LHCN-M2 (cell line): ENCODE measurements around the gene MKLN1. TPM values are rescaled to one million over a fixed set of nuclear protein-coding genes. Genes with fewer than 3 reads are reported as not detected.

Experiments
- DNase-seq: peaks from one replicate; pipeline ENCODE4 v3.0.0-alpha.2; 2012; ENCODE audit warnings: low read depth
- total RNA-seq: library from RNA; depleted of rRNA; stranded (reverse); fragments of >200 nt; gene quantifications from 2 replicates; pipeline ENCODE4 v1.2.3, GENCODE V29; 2014

Gene MKLN1
- total RNA-seq, 1 experiment from 2014 or later, result 40.5 TPM

DNA sequence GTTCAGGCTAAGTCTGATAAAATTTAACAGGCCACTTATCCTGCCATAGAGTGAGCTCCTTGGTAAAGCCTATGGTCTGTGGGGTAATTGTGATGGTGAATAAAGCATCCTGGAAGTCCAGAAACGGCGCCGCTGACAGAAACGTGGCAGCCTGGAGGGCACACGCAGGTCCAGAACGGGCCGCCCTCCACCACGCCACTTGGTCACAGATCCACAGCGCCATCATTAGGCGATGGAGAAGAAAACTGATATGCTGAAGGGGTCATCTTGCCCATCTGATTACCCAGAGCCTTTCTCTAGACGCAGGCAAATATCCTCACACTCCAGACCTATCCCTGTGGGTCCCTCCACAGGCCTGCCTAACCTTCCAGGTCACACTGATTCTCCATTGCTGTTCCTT is 190.9 kb downstream of the MKLN1 start:
- DNase-seq, result no peak

- no peak for DNase-seq
Measured at GRCh38 chr7:131521651-131522163, 194.0 kb downstream of the MKLN1 start.

DNA sequence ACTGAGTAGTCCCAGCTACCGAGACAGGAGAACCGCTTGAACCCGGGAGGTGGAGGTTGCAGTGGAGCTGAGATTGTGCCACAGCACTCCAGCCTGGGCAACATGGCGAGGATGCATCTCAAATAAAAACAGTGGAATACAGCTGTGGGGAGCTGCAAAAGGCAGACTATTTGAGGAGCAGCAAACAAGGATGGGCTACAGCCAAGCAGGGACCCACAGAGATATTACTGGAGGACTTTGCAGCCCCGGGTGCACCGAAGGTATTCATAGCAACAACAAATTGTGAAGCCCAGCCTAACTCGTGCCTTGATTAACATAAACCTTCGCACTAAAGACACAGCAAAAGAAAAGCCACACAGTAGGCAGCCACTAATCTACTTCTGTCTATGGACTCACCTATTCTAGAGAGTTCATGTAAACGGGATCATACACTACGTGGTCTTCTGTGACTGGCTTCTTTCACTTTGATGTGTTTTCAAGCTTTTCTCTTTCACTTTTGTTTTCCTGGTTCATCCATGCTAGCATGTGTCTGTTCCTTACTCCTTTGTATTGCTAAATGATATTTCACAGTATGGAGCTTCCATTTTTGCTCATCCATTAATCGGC is 194.8 kb downstream of the MKLN1 start:
- DNase-seq, result no peak

GRCh38 chr7:131524115-131524514 is 196.4 kb downstream of the MKLN1 start:
- no peak for DNase-seq

DNA sequence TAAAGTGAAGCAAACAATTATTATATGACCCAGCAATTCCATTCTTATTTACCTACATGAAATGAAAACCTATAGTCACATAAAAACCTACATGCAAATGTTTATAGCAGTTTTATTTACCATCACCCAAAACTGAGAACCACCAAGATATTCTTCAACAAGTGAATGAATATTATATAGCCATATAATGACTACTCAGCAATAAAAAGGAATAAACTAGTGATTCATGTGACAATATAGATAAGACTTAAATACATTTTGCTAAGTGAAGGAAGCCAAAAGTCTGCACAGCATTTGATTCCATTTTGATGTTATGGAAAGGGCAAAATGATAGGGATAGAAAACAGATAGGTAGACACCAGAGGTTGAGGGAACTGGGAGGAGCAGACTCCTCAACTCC is 197.0 kb downstream of the MKLN1 start:
- DNase-seq, result no peak

- no peak for DNase-seq
Measured at GRCh38 chr7:131525820-131526219, 198.1 kb downstream of the MKLN1 start.

DNA sequence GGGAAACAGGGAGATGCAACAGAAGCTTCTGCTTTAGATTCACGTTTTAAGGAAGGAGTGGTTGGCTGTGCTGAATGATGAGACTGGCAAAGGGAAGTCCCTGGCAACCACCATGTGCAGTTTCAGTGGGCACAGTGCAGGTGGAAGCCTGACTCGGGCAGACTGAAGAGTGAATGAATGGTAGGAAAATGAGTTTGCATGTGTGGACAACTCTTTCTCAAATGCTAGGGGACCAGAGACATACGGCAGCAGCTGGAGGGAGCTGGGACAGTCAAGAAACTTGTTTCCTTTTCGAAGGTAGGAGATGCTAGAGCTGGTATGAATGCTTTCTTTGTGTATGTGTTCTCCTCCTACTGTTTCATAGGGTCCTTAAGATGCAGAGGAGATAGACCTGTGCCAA is 199.8 kb downstream of the MKLN1 start:
- no peak for DNase-seq

- DNase-seq, result no peak
Measured at GRCh38 chr7:131529179-131529578, 201.5 kb downstream of the MKLN1 start.

GRCh38 chr7:131529617-131530016 is 201.9 kb downstream of the MKLN1 start:
- DNase-seq, result no peak

- DNase-seq, result no peak
Measured at GRCh38 chr7:131530137-131530536, 202.5 kb downstream of the MKLN1 start.

GRCh38 chr7:131532570-131533091 is 205.0 kb downstream of the MKLN1 start:
- no peak for DNase-seq

- no peak for DNase-seq
Measured at GRCh38 chr7:131533151-131533559, 205.5 kb downstream of the MKLN1 start.

GRCh38 chr7:131533566-131534561 is 206.2 kb downstream of the MKLN1 start:
- DNase-seq, result no peak

DNA sequence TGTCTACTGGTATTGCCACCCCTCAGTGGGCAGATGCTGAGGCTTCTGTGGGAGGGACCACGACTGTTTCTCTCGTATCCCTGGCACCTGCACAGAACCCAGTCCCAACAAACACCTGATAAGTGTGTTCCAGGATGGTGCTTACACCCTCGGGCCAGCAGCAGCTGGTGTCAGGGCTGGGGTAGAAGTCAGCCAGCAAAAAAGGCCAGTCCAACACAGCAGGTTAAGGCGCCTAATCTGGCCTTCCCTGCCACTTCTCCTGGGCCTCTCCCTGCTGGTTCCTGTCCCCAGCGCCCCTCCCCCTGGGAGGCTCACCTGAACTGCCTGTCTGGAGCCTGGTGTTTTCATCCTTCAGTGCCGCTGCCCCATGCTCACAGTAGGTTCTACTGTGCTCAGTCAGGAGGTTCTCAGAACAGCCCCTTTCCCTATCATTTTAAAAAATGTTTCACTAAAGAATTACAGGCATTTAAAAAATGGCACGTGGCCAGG is 208.7 kb downstream of the MKLN1 start:
- no peak for DNase-seq

GRCh38 chr7:131537571-131537978 is 209.9 kb downstream of the MKLN1 start:
- no peak for DNase-seq

GRCh38 chr7:131538071-131538812 is 210.6 kb downstream of the MKLN1 start:
- DNase-seq, result peak; percentile 69

DNA sequence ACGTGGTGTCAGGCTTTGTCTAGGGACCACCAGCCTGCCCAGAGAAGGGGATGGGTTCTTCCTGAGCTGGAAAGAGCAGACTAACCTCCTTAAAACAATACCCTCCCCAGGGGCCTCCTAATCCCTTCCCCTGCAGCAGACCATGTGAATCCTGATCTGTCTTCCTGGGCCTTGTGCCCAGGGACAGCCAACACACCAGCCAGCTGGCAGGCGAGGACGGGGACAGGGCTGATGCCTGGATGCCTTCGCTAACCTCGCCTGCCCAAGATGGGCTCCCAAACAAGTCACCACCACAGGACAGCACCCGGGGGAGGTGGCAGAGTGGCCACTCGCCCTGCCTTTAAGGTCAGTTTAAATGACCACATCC is 211.1 kb downstream of the MKLN1 start:
- DNase-seq, result peak; percentile 38

DNA sequence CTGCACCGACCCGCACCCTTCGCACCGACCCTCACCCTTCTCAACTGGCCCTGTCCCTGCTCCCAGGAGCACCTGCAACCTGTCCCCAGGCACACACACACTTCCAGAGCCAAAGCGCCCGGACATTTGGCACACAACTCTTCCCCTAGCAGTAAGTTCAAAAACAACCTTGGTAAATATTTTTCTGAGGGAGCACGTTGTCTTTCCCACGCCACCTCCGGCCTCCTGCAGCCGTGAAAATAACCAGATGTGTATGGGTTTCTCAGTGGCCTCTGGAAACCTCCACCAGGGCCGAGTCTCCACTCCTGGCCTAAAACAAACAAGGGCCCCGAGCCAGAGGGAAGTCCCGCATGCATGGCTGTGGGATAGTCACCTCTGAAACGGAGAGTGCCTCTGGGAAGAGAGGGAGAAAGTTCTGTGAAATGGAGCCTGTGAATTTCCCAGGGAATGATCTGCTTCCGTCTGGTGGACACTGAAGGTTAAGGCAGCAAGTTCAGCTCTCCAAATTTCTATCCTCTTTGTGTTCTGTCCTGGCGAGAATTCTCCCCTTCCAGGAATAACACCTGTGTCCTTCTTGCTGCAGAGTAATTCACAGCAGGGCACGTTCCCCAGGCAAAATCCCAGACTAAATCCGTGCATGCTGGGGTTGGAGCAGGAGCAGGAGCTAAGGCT is 213.0 kb downstream of the MKLN1 start:
- no peak for DNase-seq

GRCh38 chr7:131543298-131543697 is 215.6 kb downstream of the MKLN1 start:
- no peak for DNase-seq

DNA sequence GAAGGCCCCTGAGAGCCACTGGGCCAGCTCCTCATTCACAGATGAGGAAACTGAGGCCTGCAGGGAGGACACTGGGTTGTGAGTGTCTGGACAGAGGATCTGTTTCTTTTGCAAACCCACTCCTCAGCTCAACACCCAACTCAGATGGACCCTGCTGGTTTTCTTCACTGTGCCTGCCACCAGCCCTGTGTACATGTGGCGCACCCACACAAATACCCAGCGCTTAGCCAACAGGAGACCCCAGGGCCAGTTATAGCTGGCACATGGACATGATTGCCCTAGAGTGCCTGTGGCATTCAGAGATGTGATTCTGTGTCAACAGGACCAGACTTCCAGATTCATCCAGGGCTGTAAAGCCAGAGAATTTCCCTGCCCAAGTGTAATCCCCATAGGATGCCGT is 216.3 kb downstream of the MKLN1 start:
- no peak for DNase-seq
